H1 (cell line): ENCODE data around the gene SLC46A3. TPM values are rescaled to one million over a fixed set of nuclear protein-coding genes. Genes with fewer than 3 reads are reported as not detected.

Experiments
- ASH2L ChIP-seq: fragments of 200-600, 300-600 bp; sonication (generic); IDR thresholded peaks from one replicate; pipeline ENCODE4 v1.7.1; 2017; ENCODE audit warnings: low read length
- BRCA1 ChIP-seq: IDR thresholded peaks from 2 replicates; pipeline ENCODE4 v1.6.1; 2012; ENCODE audit warnings: low read depth, low read length, improper control_type of control experiment
- CREB1 ChIP-seq: IDR thresholded peaks from 2 replicates; pipeline ENCODE4 v1.6.1; 2012; ENCODE audit warnings: inconsistent platforms
- EGR1 ChIP-seq: IDR thresholded peaks from 2 replicates; pipeline ENCODE4 v1.6.1; 2011; ENCODE audit warnings: low read depth, low read length, borderline replicate concordance
- GTF2F1 ChIP-seq: IDR thresholded peaks from 2 replicates; pipeline ENCODE4 v1.6.1; 2012; ENCODE audit warnings: low read depth, low read length, improper control_type of control experiment, borderline replicate concordance
- HDAC2 ChIP-seq, 2 experiments: fragments of 300-600 bp in 1 of 2; sonication (generic) in 1 of 2; IDR thresholded peaks; 2 replicates each; pipeline ENCODE4 v1.6.1; 2011 to 2012; ENCODE audit warnings: low read depth in 2 of 2, low read length in 2 of 2, mild to moderate bottlenecking in 2 of 2, moderate library complexity in 2 of 2, borderline replicate concordance in 1 of 2, inconsistent platforms in 1 of 2
- KDM1A ChIP-seq: fragments of 200-600, 300-600 bp; sonication (generic); IDR thresholded peaks from 2 replicates; pipeline ENCODE4 v1.7.1; 2016; ENCODE audit warnings: mild to moderate bottlenecking, low read length, borderline replicate concordance
- KDM4A ChIP-seq: IDR thresholded peaks from one replicate; pipeline ENCODE4 v1.7.1; 2012; ENCODE audit warnings: low read depth, mild to moderate bottlenecking, moderate library complexity, low read length, inconsistent platforms; ENCODE audit not compliant: severe bottlenecking
- KDM5A ChIP-seq: fragments of 200-600 bp; IDR thresholded peaks from 2 replicates; pipeline ENCODE4 v1.7.1; 2012; ENCODE audit warnings: mild to moderate bottlenecking, low read length, inconsistent platforms, mixed read lengths
- MAFK ChIP-seq: IDR thresholded peaks from 2 replicates; pipeline ENCODE4 v1.6.1; 2012; ENCODE audit warnings: low read depth, mild to moderate bottlenecking, improper control_type of control experiment, low read length
- RAD21 ChIP-seq, 2 experiments: IDR thresholded peaks in 1 of 2; conservative IDR thresholded peaks in 1 of 2; 2 replicates each; pipeline ENCODE4 v1.6.1; 2011; ENCODE audit warnings: low read depth in 2 of 2, low read length in 2 of 2, improper control_type of control experiment in 1 of 2, inconsistent platforms in 1 of 2, mild to moderate bottlenecking in 1 of 2, moderate library complexity in 1 of 2
- SIN3A ChIP-seq, 2 experiments: IDR thresholded peaks in 1 of 2; conservative IDR thresholded peaks in 1 of 2; 2 replicates each; pipeline ENCODE4 v1.6.1; 2011 to 2012; ENCODE audit warnings: low read length in 2 of 2, improper control_type of control experiment in 1 of 2, low read depth in 1 of 2, mild to moderate bottlenecking in 1 of 2
- TAF7 ChIP-seq: optimal IDR thresholded peaks from 2 replicates; pipeline ENCODE3; 2011; ENCODE audit warnings: low read depth, mild to moderate bottlenecking, inconsistent platforms, low read length, moderate library complexity, borderline replicate concordance
- TCF12 ChIP-seq: IDR thresholded peaks from 2 replicates; pipeline ENCODE4 v1.6.1; 2011; ENCODE audit warnings: low read depth, mild to moderate bottlenecking, low read length
- TEAD4 ChIP-seq: IDR thresholded peaks from 2 replicates; pipeline ENCODE4 v1.6.1; 2012; ENCODE audit warnings: low read depth, low read length, inconsistent platforms, mixed read lengths
- polyA plus RNA-seq, 7 experiments: library from polyadenylated mRNA; depleted of rRNA in 3 of 7; stranded (reverse) in 5 of 7; unstranded in 2 of 7; fragments of >200 nt in 5 of 7; fragments of 200-250 nt in 2 of 7; gene quantifications; 1 replicate in 5 of 7; 2 replicates in 1 of 7; 4 replicates in 1 of 7; pipeline versions ENCODE4 v1.2.1 to v1.2.3, GENCODE V29; 2011 to 2013; ENCODE audit warnings: missing spikeins in 2 of 7, mixed read lengths in 2 of 7
- total RNA-seq: library from RNA; stranded (reverse); fragmentation: NEBNext Ultra II Directional; extraction: Animal tissue kit (Norgen Biotek cat#: 25700); gene quantifications from 2 replicates; pipeline ENCODE4 v1.2.1, GENCODE V29; 2021
- TF ChIP-seq, protein P1 (sequence below): IDR thresholded peaks from 2 replicates; pipeline ENCODE4 v1.6.1; 2012; ENCODE audit warnings: low read length, inconsistent platforms
- TF ChIP-seq, protein P2 (sequence below): IDR thresholded peaks from 2 replicates; pipeline ENCODE4 v1.6.1; 2012; ENCODE audit warnings: inconsistent platforms

The SLC46A3 gene
- total and polyA plus RNA-seq, 2 of the 8 experiments (the other 6 are each of a cell fraction or from before 2014, with no cell fraction given) = 0.39 to 0.67 TPM

DNA sequence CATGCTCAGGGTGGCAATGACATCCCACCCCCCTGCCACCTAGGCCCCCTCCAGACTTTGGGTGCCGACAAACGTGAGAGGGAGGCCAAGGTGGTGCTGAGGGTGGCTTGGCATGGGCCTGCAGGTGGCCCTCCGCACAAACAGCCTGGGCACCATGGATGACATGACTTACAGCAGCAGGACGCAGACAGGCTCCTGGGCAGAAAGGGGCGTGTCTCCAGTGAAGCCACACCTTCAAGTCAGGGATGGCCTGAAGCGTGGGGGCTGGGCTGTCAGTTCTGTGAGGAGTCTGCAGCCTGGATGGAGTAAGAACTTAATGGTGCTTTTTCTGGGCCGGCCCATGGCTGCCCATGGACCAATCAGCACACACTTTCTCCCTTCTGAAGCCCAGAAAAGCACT, 34.5 kb downstream of the SLC46A3 start (continued):
- TF ChIP-seq ASH2L (no peak), KDM4A (no peak), CREB1 (no peak; the same call in 1 of the 2 replicates), GTF2F1 (no peak), BRCA1 (no peak), EGR1 (no peak), HDAC2 (IDR thresholded peaks at IDR 0.05; ENCODE audit: borderline replicate concordance in 1 of 2, low read depth in 2 of 2, low read length in 2 of 2) (no peak; a peak in 1 of 4 replicates), TEAD4 (no peak), SIN3A (conservative IDR thresholded peaks at IDR 0.05 in 1 of 2, IDR thresholded peaks at IDR 0.05 in 1 of 2; ENCODE audit: low read depth in 1 of 2, low read length in 2 of 2) (peak; percentile 28 to 37; a peak in 1 of 4 replicates), MAFK (no peak), TCF12 (no peak), KDM1A (no peak), RAD21 (IDR thresholded peaks at IDR 0.05 in 1 of 2, conservative IDR thresholded peaks at IDR 0.05 in 1 of 2; ENCODE audit: low read depth in 2 of 2, low read length in 2 of 2) (peak in 1 of 2 experiments; percentile 31; a peak in 2 of 4 replicates), TAF7 (no peak), KDM5A (no peak)
- TF ChIP-seq, protein P1, sequence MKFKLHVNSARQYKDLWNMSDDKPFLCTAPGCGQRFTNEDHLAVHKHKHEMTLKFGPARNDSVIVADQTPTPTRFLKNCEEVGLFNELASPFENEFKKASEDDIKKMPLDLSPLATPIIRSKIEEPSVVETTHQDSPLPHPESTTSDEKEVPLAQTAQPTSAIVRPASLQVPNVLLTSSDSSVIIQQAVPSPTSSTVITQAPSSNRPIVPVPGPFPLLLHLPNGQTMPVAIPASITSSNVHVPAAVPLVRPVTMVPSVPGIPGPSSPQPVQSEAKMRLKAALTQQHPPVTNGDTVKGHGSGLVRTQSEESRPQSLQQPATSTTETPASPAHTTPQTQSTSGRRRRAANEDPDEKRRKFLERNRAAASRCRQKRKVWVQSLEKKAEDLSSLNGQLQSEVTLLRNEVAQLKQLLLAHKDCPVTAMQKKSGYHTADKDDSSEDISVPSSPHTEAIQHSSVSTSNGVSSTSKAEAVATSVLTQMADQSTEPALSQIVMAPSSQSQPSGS = no peak
- TF ChIP-seq, protein P2, sequence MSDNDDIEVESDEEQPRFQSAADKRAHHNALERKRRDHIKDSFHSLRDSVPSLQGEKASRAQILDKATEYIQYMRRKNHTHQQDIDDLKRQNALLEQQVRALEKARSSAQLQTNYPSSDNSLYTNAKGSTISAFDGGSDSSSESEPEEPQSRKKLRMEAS = peak; percentile 64; the same call in 1 of the 2 replicates
